SK-N-SH (cell line): ENCODE data around the gene MYO1B. TPM values are rescaled to one million over a fixed set of nuclear protein-coding genes. Genes with fewer than 3 reads are reported as not detected.

Source experiments
- CTCF ChIA-PET: fragments of 300-600, 350-600 bp; formaldehyde crosslinking; extraction: SDS; loops from one replicate; lab custom pipeline; 2021; lab: Yijun Ruan, JAX
- POLR2A ChIA-PET: fragments of 350-600 bp; sonication (Branson Sonifier 250); formaldehyde crosslinking; extraction: SDS; loops from one replicate; lab custom pipeline; 2020; ENCODE audit warnings: antibody characterized with exemption, inconsistent platforms; lab: Yijun Ruan, JAX
- DNase-seq: peaks from one replicate; pipeline ENCODE4 v3.0.0; 2012
- H2AFZ ChIP-seq: fragments of 200-600 bp; sonication (generic); 2 replicates; pipeline ENCODE4 v1.8.1; 2016; ENCODE audit warnings: antibody characterized with exemption, mild to moderate bottlenecking, low read depth
- H3F3A ChIP-seq: fragments of 200-600 bp; sonication (generic); replicated peaks from 2 replicates; pipeline ENCODE3; 2016; ENCODE audit warnings: antibody characterized with exemption, mild to moderate bottlenecking; ENCODE audit not compliant: insufficient read depth
- H3K27ac ChIP-seq, 2 experiments: fragments of 200-500 bp in 1 of 2; fragments of 200-600 bp in 1 of 2; sonication (Bioruptor generic) in 1 of 2; sonication (generic), shearing (Covaris generic) in 1 of 2; 2 replicates each; pipeline versions ENCODE4 v1.5.1 to v1.6.1; 2014 to 2016; ENCODE audit warnings: low read depth in 2 of 2, inconsistent platforms in 1 of 2, low read length in 1 of 2, mild to moderate bottlenecking in 1 of 2, mixed read lengths in 1 of 2
- H3K27me3 ChIP-seq: fragments of 200-600 bp; sonication (generic), shearing (Covaris generic); 2 replicates; pipeline ENCODE4 v1.6.1; 2016; ENCODE audit warnings: mixed run types; ENCODE audit not compliant: insufficient read depth
- H3K36me3 ChIP-seq, 2 experiments: fragments of 200-500 bp in 1 of 2; fragments of 200-600 bp in 1 of 2; sonication (Bioruptor generic) in 1 of 2; sonication (generic) in 1 of 2; replicated peaks in 1 of 2; 2 replicates each; pipeline versions ENCODE3 to v1.5.1; 2014 to 2016; ENCODE audit warnings: low read length in 1 of 2, mild to moderate bottlenecking in 1 of 2; ENCODE audit not compliant: insufficient read depth in 2 of 2, control insufficient read depth in 1 of 2
- H3K4me1 ChIP-seq, 2 experiments: fragments of 200-500 bp in 1 of 2; fragments of 200-600 bp in 1 of 2; sonication (Bioruptor generic) in 1 of 2; sonication (generic), shearing (Covaris generic) in 1 of 2; 2 replicates each; pipeline versions ENCODE4 v1.5.1 to v1.6.1; 2014 to 2016; ENCODE audit warnings: low read depth in 1 of 2, low read length in 1 of 2, mixed run types in 1 of 2; ENCODE audit not compliant: insufficient read depth in 2 of 2, control insufficient read depth in 1 of 2
- H3K4me2 ChIP-seq: fragments of 200-600 bp; sonication (generic), shearing (Covaris generic); 2 replicates; pipeline ENCODE4 v1.6.1; 2017; ENCODE audit warnings: mixed run types
- H3K4me3 ChIP-seq, 2 experiments: fragments of 200-500 bp in 1 of 2; fragments of 200-600 bp in 1 of 2; sonication (Bioruptor generic) in 1 of 2; sonication (generic), shearing (Covaris generic) in 1 of 2; 2 replicates each; pipeline versions ENCODE4 v1.5.1 to v1.8.1; 2014 to 2016; ENCODE audit warnings: low read depth in 2 of 2, inconsistent platforms in 1 of 2, low read length in 1 of 2, mild to moderate bottlenecking in 1 of 2, mixed read lengths in 1 of 2, moderate library complexity in 1 of 2
- H3K79me2 ChIP-seq: fragments of 200-600 bp; sonication (generic); 2 replicates; pipeline ENCODE4 v1.8.1; 2017; ENCODE audit warnings: mild to moderate bottlenecking; ENCODE audit not compliant: insufficient read depth
- H3K9ac ChIP-seq: fragments of 200-600 bp; sonication (generic); 2 replicates; pipeline ENCODE4 v1.6.1; 2017; ENCODE audit warnings: mixed run types
- H3K9me2 ChIP-seq: fragments of 200-600 bp; sonication (generic); 2 replicates; pipeline ENCODE4 v1.6.1; 2017; ENCODE audit warnings: mixed run types
- H3K9me3 ChIP-seq: fragments of 200-600 bp; sonication (generic); 2 replicates; pipeline ENCODE4 v1.6.1; 2017; ENCODE audit warnings: mixed run types, mild to moderate bottlenecking, moderate library complexity
- H4K20me1 ChIP-seq: fragments of 200-600 bp; sonication (generic); 2 replicates; pipeline ENCODE4 v1.6.1; 2017; ENCODE audit warnings: mild to moderate bottlenecking, mixed run types; ENCODE audit not compliant: insufficient read depth
- CHD2 ChIP-seq: fragments of 150-350 bp; IDR thresholded peaks from 2 replicates; pipeline ENCODE4 v1.6.1; 2018; ENCODE audit warnings: low read length; ENCODE audit not compliant: partially characterized antibody
- EZH2phosphoT487 ChIP-seq: fragments of 200-600 bp; sonication (generic); IDR thresholded peaks from 2 replicates; pipeline ENCODE4 v1.6.1; 2017; ENCODE audit warnings: low read depth, mixed run types, mild to moderate bottlenecking, antibody characterized with exemption, moderate library complexity, borderline replicate concordance
- GABPA ChIP-seq: IDR thresholded peaks from 2 replicates; pipeline ENCODE4 v1.4.0; 2012; ENCODE audit warnings: low read depth, mild to moderate bottlenecking
- MAX ChIP-seq: IDR thresholded peaks from 2 replicates; pipeline ENCODE4 v1.4.0; 2012; ENCODE audit warnings: low read depth
- MXI1 ChIP-seq: IDR thresholded peaks from 2 replicates; pipeline ENCODE4 v1.6.1; 2012; ENCODE audit warnings: mild to moderate bottlenecking, low read depth, low read length, improper control_type of control experiment
- NFIC ChIP-seq: IDR thresholded peaks from 2 replicates; pipeline ENCODE4 v1.4.0; 2012; ENCODE audit warnings: borderline replicate concordance
- NRF1 ChIP-seq: IDR thresholded peaks from 2 replicates; pipeline ENCODE4 v1.6.1; 2012; ENCODE audit warnings: low read depth, mild to moderate bottlenecking, low read length
- PBX3 ChIP-seq: IDR thresholded peaks from 2 replicates; pipeline ENCODE4; 2012
- RAD21 ChIP-seq: IDR thresholded peaks from 2 replicates; pipeline ENCODE4 v1.6.1; 2012; ENCODE audit warnings: mild to moderate bottlenecking, low read length
- RFX5 ChIP-seq: IDR thresholded peaks from 2 replicates; pipeline ENCODE4 v1.6.1; 2012; ENCODE audit warnings: mild to moderate bottlenecking, improper control_type of control experiment, low read length
- USF2 ChIP-seq: fragments of 150-350 bp; IDR thresholded peaks from 2 replicates; pipeline ENCODE4 v1.6.1; 2017; ENCODE audit warnings: antibody characterized with exemption, low read length, low read depth, borderline replicate concordance
- WGBS: methylation state at CpG from one replicate; pipeline ENCODE4 v1.1.6; 2017; ENCODE audit warnings: low lambda C conversion rate; 5-methylcytosine and 5-hydroxymethylcytosine counted together
- polyA plus RNA-seq, 3 experiments: library from polyadenylated mRNA; depleted of rRNA; stranded (reverse); fragments of >200 nt; gene quantifications; 2 replicates each; pipeline ENCODE4 v1.2.3, GENCODE V29; 2012
- TF ChIP-seq, protein P1 (sequence below): fragments of 200-600 bp; sonication (generic); IDR thresholded peaks from 2 replicates; pipeline ENCODE4 v1.6.1; 2017; ENCODE audit warnings: antibody characterized with exemption, mild to moderate bottlenecking, moderate library complexity

MYO1B gene
- polyA plus RNA-seq, 1 of the 3 experiments (the other 2 are of a cell fraction), result 20.2 TPM

- WGBS, result 76% methylated on average over 14 of the region's 14 CpGs
Measured at GRCh38 chr2:191441496-191442214, 196.5 kb downstream of the MYO1B start.

More at GRCh38 chr2:191441496-191442214, 196.5 kb downstream of the MYO1B start:
- ChIA-PET CTCF (interaction anchor here (0.6 kb wide), 1 partner anchor 12 kb away, joined by 3 read pairs; no protein-coding TSS in a partner anchor), POLR2A (no interaction called here)
- no peaks in the 10 kb centered on the region for H3F3A ChIP-seq
- no peaks in the 10 kb centered on the region for H4K20me1 ChIP-seq
- H3K4me1 ChIP-seq, result peaks cover 0 to 4% of the 10 kb centered on the region in 2 experiments; a peak in 1 of 4 replicates
- DNase-seq, result peak; percentile 39
- H3K27ac ChIP-seq, result no peak overlapping the region
- no peaks in the 10 kb centered on the region for H3K9me2 ChIP-seq
- no peaks in the 10 kb centered on the region for H3K27me3 ChIP-seq
- H3K4me3 ChIP-seq, result no peak overlapping the region
- no peaks in the 10 kb centered on the region for H3K36me3 ChIP-seq
- H3K9ac ChIP-seq, result no peak overlapping the region
- H2AFZ ChIP-seq, result no peak overlapping the region
- no peak overlapping the region for H3K4me2 ChIP-seq
- no peaks in the 10 kb centered on the region for H3K79me2 ChIP-seq
- no peak for TF ChIP-seq GABPA
- TF ChIP-seq MAX, result no peak
- TF ChIP-seq CHD2, result no peak
- no peak for TF ChIP-seq RFX5
- no peak for TF ChIP-seq MXI1
- no peak for TF ChIP-seq EZH2phosphoT487
- TF ChIP-seq USF2, result no peak
- no peak for TF ChIP-seq PBX3
- TF ChIP-seq RAD21, result no peak
- no peak for TF ChIP-seq NFIC
- TF ChIP-seq, protein P1, sequence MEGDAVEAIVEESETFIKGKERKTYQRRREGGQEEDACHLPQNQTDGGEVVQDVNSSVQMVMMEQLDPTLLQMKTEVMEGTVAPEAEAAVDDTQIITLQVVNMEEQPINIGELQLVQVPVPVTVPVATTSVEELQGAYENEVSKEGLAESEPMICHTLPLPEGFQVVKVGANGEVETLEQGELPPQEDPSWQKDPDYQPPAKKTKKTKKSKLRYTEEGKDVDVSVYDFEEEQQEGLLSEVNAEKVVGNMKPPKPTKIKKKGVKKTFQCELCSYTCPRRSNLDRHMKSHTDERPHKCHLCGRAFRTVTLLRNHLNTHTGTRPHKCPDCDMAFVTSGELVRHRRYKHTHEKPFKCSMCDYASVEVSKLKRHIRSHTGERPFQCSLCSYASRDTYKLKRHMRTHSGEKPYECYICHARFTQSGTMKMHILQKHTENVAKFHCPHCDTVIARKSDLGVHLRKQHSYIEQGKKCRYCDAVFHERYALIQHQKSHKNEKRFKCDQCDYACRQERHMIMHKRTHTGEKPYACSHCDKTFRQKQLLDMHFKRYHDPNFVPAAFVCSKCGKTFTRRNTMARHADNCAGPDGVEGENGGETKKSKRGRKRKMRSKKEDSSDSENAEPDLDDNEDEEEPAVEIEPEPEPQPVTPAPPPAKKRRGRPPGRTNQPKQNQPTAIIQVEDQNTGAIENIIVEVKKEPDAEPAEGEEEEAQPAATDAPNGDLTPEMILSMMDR, result no peak
- no peak for TF ChIP-seq NRF1
- no peaks in the 10 kb centered on the region for H3K9me3 ChIP-seq
